HL-60/S4 (cell line): Measurements from ENCODE around the gene ABCC1.

ENCODE experiments used
- in situ Hi-C: fragments of 300-500 bp; cut with MboI; formaldehyde crosslinking; loops from 2 replicates; pipeline ENCODE4 v1.14.3; 2022; ENCODE audit warnings: low sequenced_read_pairs

ABCC1 gene

GRCh38 chr16:16073891-16074881, 124.8 kb downstream of the ABCC1 start:
- in situ Hi-C loops, result no loop called here

GRCh38 chr16:16075488-16076422, 126.3 kb downstream of the ABCC1 start:
- in situ Hi-C loops, result no loop called here

- in situ Hi-C loops, result no loop called here
Measured at GRCh38 chr16:16076423-16076813, 127.0 kb downstream of the ABCC1 start.

- in situ Hi-C loops, result no loop called here
Measured at GRCh38 chr16:16080465-16081065, 131.1 kb downstream of the ABCC1 start.

- in situ Hi-C loops, result no loop called here
Measured at GRCh38 chr16:16081141-16081540, 131.7 kb downstream of the ABCC1 start.

- in situ Hi-C loops, result no loop called here
Measured at GRCh38 chr16:16082255-16082654, 132.8 kb downstream of the ABCC1 start.

GRCh38 chr16:16083421-16084156, 134.2 kb downstream of the ABCC1 start:
- in situ Hi-C loops, result no loop called here

- in situ Hi-C loops, result no loop called here
Measured at GRCh38 chr16:16084874-16085273, 135.5 kb downstream of the ABCC1 start.

GRCh38 chr16:16086653-16087446, 137.4 kb downstream of the ABCC1 start:
- in situ Hi-C loops, result no loop called here

GRCh38 chr16:16090238-16090637, 140.8 kb downstream of the ABCC1 start:
- in situ Hi-C loops, result no loop called here

GRCh38 chr16:16092925-16093627, 143.7 kb downstream of the ABCC1 start:
- in situ Hi-C loops, result no loop called here

- in situ Hi-C loops, result no loop called here
Measured at GRCh38 chr16:16093628-16094332, 144.4 kb downstream of the ABCC1 start.

- in situ Hi-C loops, result no loop called here
Measured at GRCh38 chr16:16095646-16096045, 146.2 kb downstream of the ABCC1 start.

GRCh38 chr16:16096121-16096857, 146.9 kb downstream of the ABCC1 start:
- in situ Hi-C loops, result no loop called here

GRCh38 chr16:16096858-16097213, 147.4 kb downstream of the ABCC1 start:
- in situ Hi-C loops, result no loop called here

- in situ Hi-C loops, result no loop called here
Measured at GRCh38 chr16:16099320-16099719, 149.9 kb downstream of the ABCC1 start.

- in situ Hi-C loops, result no loop called here
Measured at GRCh38 chr16:16100631-16101030, 151.2 kb downstream of the ABCC1 start.

- in situ Hi-C loops, result no loop called here
Measured at GRCh38 chr16:16101585-16101984, 152.2 kb downstream of the ABCC1 start.
